RKO (cell line): Measurements from ENCODE around the gene MISP.

Source experiments
- DNase-seq: peaks from one replicate; pipeline ENCODE4 v3.0.0-alpha.2; 2016; ENCODE audit warnings: low spot score

The MISP gene

DNA sequence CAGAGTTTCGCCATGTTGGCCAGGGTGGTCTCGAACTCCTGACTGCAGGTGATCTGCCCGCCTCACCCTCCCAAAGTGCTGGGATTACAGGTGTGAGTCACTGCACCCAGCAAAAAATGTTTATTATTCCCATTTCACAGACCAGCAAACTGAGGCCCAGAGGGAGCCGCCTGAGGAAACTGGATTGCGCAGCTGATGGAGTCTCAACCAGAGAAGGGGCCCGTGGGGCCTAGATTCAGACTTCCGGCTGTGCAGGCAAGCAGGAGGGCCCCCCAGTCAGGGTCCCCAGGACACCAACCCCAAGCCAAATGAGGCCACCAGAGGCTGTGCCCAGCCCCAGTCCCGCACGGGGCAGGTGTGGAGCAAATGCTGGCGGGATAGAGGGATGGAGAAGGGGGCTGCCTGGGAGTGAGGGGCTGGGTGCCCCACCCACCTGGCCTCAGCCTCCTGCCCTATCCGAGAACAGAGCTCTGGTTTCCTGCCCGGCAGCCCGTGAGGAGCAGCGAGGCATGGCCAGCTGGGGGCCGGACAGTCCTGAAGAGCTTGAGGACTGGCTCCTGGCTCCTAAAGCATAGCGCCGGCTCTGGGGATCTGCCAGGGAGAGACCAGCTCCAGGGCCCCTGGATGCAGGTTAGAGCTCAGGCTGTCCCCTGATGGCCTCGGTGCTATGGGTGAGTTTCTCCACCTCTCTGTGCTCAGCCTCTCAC is 22.0 kb downstream of the MISP start:
- no peak for DNase-seq

DNA sequence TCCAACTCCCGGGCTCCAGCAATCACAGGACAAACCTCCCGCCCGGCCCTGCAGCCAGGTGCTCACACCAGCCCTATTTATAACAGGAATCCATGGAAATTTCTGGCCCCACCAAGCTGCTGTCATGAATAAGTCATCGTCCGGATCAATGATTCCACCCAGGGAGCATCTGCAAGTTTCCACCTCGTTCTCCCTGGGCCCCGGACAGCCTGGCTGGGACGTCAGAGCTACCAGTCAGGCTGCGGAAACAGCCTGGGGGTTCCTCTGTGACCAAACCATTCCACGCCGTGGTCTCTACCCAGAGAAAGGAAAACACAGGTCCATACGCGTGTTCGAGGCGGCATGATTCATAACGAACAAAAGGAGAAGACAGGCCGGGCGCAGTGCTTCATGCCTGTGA is 25.6 kb downstream of the MISP start:
- DNase-seq: no peak

DNA sequence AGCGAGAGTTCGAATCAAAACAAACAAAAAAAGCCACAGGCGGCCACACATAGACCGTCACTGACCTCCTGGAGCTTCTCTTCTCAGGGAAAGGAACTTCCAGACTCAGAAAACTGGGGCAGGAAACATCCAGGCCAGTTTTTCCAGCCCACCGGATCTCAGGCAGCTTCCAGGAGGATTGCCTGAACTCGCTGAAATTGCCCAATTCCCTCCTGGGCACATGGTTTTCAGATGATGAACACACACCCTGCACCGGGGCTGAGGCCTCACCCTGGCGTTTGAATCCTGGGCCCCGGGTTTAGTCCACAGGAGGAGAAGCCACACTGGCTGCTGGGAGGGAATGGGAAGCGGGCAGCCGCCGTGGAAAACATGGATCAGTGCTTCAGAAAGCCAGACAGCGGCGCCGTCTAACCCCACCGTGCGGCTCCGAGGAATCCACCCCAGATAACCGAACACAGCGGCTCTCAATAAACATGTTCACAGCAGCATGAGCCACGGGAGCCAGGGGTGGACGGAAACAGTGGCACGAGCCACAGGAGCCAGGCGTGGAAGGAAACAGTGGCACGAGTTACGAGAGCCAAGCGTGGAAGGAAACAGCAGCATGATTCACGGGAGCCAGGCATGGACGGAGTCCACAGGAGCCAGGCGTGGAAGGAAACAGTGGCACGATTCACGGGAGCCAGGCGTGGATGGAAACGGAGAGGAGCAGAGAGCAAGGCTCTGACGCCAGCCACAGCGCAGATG is 28.2 kb downstream of the MISP start:
- no peak for DNase-seq

DNA sequence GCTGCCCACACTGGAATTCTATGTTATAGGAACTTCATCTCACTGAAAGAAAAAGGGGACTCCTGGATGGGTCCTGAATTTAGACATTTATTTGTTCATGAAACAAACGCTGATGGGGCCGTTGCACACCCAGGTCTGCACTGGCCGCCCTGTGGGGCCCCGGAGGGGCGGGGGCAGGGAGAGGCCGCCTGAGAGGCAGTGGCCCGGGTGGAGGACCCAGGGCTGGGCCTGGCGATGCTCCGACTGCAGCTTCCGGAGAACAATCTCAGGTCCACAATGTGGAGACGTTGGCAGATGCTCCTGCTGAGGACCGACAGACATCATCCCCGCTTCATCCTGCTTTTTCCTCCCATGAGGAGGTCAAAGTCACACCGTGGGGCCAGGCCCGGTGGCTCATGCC is 30.0 kb downstream of the MISP start:
- no peak for DNase-seq

DNA sequence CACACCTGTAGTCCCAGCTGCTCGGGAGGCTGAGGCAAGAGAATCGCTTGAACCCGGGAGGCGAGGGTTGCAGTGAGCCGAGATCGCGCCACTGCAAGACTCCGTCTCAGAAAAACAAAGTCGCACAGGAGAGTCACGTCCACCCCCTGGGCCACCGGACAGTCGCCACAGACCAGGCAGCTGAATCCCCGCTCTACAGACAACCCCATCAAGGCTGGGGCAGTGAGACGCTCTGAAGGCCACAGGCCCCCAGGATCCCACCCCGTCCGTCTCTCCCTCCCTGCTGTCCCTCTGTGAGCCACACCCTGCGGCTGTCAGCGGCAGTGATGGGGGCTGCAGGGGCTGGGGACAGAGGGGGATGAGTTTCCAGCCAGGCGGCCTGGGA is 30.9 kb downstream of the MISP start:
- DNase-seq: no peak

DNA sequence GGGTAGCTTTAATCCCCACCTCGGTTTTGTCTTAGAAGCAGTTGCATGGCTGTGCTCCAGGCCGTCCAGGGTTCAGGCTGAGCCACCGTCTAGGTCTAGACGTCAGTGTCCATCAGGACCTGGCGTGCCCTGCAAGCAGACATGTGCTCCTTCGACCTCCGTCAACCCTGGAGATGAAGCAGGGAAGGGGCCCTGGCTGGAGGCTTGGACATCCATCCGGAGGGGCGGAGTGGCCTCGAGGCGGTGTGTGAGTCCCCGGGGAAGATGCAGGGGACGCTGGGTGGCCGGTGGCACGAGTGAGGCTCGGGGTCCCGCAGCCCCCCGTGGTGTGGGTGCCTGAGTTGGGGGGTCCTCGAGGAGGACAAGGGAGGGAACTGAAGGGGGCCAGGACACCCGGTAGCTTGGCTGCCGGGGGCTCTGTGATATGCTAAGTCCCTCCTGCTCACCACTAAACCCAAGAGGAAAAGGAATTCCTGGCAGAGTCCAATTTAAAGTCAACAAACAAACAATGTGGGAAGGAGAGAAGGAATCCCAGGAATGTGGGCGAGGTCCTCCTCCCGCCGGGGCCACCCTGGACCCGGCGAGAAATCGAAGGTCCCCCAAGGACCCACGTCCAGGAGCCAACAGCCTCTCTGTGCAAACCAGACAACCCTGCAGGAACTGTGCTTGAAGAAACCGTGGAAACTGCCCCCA is 31.4 kb downstream of the MISP start:
- no peak for DNase-seq

DNA sequence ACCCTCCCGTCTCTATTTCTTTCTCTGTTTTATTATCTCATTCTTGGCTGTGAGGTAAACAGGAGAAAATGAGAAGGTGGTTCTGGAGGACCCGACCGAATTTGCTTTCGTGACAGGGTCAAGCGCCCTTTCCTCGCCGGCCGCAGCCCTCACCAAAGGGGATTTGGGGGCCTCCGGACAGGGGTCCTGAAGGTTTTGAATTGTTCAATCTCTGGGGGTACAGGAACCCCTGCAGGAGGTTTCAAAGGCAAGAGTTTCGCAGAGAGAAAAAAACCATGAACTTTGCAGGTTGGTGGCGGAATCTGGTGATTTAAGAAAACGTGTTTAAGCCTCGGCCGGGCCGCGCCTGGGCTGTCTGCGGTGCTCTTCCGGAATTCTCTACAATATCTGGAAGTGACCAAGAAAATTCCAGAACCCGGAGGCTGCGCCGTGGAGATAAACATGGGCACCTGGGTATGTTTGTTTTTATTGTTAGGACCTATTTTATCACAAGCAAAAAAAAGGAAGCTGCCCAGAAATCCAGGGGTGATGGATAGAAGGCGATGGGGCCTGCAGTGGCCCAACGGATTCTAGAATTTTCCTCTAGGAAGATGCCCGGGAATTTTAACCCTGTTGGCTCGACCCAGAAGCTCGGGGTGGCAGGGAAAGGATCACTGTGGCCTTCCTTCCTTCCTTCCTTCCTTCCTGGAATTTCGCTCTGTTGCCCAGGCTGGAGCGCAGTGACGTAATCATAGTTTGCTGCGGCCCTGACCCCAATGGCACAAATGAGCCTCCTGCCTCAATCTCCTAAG is 32.2 kb downstream of the MISP start:
- DNase-seq: no peak

DNA sequence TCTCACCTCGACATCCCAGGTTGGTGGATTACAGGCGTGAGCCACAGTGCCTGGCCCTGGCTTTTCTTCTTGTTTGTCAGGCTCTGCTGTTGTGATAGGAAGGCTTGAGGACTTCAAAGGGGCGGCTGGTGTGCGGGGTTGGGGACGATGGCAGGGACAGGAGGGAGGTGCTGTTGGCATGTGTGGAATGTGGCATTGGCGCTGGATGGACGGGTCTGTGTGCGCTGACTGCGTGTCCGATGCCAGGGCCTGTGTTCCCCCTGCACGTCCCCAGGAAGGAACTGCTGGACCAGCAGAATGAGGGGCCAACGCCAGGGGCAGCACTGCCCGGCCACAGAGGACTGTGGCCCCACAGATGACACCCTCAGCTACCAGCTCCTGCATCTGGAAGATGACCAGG is 33.6 kb downstream of the MISP start:
- no peak for DNase-seq

DNA sequence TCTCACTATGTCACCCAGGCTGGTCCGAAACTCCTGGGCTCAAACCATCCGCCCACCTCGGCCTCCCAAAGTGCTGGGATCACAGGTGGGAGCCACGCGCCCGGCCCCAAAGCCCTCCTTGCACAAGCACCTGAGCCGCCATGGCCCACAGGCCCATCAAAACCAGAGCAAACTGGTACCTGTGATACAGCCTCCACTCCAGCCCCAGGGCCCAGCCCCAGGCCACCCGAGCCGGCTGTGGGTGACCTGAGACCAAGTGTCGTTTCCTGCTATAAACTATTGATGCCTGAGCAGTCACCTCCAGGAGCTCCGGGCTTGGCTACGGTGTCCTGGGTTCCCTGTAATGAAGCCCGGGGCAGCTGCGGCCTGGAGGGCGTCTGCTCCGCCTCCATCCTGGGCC is 36.6 kb downstream of the MISP start:
- DNase-seq: no peak

DNA sequence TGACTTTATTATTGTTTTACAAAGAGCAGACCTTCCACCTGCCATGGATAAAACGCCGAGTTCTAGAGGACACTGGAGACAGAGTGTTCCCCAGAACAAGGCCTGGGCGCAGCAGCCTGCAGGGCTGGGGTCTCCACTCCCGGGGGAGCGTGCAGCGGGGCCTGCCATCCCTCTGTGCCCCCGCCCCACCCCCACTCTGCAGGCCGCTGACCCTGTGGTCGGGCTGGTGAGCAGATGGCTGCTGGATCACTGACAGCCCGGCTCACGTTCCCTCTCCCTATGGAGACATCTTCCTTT is 37.7 kb downstream of the MISP start:
- DNase-seq: no peak

DNA sequence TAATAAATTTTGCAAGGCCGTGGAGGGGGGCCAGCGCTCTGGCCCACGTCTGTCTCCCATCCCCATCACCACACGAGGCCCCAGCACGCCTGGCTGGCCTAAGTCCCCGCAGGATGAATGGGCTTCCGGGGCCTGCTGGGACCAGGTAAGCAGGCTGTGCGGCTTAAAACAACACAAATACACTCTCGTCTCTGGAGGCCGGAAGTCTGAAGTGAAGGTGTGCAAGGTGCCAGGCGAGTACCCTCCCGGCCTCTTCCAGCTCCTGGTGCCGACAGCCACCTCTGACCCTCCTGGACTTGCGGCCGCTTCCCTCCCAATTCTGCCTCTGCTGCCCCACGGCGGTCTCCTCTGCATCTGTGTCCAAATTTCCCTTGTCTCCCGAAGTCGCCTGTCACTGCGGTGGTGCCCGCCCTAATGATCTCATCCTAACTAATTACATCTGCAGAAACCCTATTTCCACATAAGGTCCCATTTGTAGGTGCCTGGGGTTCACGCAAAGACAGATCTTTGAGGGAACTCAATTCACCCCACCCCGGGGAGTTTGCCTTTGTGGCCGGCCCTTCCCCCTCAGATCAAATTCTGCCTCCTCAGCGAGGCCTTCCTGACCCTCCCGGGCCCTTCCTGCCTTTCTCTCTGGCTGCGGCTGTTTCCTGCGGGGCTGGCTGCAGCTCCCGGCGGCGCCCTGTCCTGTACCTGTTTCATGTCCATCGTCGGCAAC is 38.2 kb downstream of the MISP start:
- DNase-seq: no peak

DNA sequence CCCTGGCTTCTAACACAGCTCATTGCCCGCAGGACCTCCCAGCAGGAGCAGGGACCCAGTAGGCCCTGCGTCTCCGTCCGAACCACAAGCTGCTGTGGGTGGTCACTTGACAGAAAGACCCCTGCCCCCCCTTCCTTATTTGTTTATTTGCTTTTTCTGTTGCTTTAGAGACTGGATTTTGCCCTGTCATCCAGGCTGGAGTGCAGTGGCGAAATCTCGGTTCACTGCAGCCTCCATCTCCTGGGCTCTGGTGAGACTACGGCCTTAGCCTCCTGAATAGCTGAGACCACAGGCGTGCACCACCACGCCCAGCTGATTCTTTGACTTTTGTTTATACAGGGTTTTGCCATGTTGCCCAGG is 38.8 kb downstream of the MISP start:
- no peak for DNase-seq

DNA sequence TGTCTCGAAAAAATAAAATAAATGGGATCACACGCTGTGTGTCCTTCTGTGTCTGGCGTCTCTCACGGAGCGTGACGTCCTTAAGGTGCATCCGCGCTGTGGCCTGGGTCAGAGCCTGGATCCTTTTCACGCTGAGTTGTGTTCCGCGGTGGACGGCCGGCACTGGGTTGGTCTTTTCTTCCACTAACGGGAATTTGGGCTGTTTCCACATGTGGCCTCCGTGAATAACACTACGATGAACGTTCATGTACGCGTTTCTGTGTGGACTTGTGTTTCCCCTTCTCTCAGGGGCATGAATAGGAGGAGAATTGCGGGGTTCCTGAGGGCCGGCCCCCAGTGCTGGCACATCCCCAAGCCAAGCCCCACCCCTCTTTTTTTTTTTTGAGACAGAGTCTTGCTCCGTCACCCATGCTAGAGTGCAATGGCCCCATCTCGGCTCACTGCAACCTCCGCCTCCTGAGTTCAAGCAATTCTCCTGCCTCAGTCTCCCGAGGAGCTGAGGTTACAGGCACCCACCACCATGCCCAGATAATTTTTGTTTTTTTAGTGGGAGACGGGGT is 40.2 kb downstream of the MISP start:
- no peak for DNase-seq

DNA sequence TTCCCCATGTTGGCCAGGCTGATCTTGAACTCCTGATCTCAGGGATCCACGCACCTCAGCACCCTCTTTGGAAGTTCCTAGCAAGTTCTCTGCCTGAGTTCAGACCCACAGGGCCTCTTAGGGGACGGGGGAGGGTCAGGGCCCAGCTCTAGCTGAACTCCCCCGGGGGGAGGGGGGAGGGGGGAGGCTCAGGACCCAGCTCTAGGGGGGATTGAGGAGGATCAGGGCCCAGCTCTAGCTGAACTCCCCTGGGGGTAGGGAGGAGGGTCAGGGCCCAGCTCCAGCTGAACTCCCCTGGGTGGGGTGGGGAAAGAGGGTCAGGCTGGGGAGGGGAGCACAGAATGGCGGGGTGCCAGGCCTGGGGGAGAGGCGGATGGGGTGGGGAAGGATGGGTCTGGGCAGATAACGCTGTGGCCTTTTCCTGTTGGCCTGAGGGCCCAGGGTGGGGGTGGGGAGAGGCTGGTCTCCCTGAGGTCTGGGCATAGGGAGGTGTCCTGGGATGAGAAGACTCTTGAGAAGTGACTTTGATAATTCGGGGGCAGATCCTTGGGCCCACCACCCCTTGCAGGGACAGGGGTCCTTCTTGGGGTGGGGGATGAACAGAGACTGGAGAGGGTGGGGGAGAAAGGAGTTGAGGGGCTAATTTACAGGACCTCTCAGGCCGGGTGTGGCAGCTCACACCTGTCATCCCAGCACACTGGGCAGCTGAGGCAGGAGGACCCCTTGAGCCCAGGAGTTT is 40.8 kb downstream of the MISP start:
- DNase-seq: no peak

DNA sequence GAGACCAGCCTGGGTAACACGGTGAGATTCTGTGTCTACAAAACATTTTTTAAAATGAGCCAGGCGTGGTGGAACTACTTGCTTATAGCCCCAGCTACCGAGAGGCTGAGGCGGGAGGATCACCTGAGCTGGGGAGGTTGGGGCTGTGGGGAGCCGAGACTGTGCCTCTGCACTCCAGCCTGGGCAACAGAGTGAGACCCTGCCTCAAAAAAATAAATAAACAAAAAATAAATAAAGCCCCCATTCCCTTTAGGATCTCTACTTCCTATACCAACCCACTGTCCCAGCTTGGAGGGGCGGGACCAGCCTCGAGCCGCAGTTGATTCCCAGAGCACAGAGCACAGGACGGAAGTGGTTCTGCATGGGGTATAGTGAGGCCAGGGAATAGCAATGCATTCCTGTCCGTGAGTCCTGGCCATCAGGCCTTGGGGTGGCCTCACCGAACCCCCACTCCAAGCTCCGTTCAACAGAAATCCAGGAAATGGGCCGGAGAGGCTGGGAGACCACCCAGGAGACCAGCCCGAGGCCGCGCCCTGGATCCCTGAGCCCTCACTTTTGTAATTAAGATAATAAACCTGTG is 41.5 kb downstream of the MISP start:
- DNase-seq: no peak

DNA sequence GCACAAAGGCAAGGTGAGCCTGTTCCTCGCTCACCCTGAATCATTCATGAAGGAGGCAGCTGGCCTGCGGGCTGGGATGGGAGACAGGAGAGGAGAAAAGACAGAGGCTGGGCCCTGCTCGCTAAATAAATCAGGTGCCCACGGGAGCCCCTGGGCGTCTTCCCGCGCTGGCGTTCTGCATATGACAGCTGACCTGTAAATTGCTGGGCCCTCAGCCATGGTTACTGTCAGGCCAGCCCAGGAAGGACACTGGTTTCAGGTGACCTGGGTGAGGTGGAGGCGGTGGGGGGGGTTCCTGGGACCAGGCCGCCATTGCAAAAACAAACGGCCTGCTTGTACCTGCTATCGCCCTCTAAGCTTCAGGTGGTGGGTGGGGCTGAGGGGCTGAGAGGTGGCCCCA is 42.9 kb downstream of the MISP start:
- no peak for DNase-seq

DNA sequence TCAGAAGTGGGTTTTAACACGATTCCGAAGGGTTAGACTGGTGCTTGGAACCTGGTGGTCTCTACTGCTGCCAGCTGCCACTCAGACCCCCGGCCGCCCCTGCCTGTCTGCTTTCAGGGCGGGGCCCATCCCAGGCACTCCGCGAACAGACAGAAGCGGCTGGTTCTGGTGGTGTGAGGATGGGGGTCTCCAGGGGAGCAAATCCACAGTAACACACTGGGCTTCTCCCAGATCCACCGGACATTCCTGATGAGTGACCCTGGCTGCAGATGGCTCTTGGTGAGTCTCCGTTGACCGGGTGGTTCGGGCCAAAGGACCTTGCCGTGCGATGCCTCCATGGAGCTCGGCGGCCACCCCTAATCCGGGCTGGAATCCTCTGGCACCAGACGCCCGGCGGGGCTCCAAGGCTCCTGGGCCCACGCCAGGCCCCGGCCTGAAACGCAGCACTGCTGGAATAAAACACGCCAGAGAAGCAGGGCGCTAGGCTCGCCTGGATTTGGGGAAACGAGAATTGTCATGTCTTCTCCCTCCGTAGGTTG is 44.2 kb downstream of the MISP start:
- DNase-seq: no peak

DNA sequence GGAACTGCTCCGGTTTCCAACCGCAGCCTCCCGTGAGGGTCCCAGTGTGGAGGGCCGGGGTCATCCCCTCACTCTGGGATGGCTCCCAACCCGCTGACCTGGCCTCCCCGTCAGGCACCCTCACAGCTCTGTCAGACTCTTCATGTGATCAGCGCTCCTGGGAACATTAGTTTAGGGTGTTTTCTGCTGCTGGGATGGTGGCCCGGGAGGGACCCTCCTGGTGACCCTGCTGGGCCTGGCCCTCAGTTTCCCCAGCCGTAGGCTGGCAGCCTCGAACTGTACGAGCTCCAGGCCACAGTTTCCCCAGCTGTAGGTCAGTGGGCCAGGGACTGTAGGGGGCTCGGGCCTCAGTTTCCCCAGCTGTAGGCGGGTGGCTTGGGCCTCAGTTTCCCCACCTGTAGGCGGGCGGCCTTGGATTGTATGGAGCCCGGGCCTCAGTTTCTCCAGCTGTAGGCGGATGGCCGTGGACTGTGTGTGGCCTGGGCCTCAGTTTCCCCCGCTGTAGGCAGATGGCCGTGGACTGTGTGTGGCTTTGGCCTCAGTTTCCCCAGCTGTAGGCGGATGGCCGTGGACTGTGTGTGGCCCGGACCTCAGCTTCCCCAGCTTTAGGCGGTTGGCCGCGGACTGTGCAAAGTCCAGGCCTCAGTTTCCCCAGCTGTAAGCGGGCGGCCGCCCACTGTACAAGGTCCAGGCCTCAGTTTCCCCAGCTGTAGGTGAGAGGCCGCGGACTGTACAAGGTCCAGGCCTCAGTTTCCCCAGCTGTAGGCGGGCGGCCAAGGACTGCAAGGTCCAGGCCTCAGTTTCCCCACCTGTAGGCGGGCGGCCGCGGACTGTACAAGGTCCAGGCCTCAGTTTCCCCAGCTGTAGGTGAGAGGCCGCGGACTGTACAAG is 45.0 kb downstream of the MISP start:
- DNase-seq: no peak
